Activated CD4-positive, alpha-beta T cell treated with anti-CD3 and anti-CD28 coated beads, Interleukin-2, amount 10 ng/mL, durations not matched to agents 7 days and 5 days (primary cell): Measurements from ENCODE around the gene CXXC4. TPM values are rescaled to one million over a fixed set of nuclear protein-coding genes. Genes with fewer than 3 reads are reported as not detected.

Experiments used
- CTCF ChIA-PET: fragments of 350-600 bp; sonication (Branson Sonifier 250); formaldehyde crosslinking; loops from one replicate; lab custom pipeline; 2021; ENCODE audit warnings: antibody characterized with exemption; lab: Charles Lee
- POLR2A ChIA-PET: fragments of 350-600 bp; sonication (Branson Sonifier 250); formaldehyde crosslinking; loops from one replicate; lab custom pipeline; 2021; ENCODE audit warnings: antibody characterized with exemption; lab: Charles Lee
- DNase-seq: peaks from one replicate; pipeline ENCODE4 v3.0.0-alpha.2; 2020
- H3K27ac Mint-ChIP-seq: one replicate; pipeline ENCODE4 v1.8.0; 2021; ENCODE audit warnings: mild to moderate bottlenecking, moderate library complexity, mixed read lengths
- H3K27me3 Mint-ChIP-seq: one replicate; pipeline ENCODE4 v1.8.0; 2021; ENCODE audit warnings: mixed read lengths
- H3K36me3 Mint-ChIP-seq: one replicate; pipeline ENCODE4 v1.8.0; 2021; ENCODE audit warnings: low read depth, mixed read lengths
- H3K4me1 Mint-ChIP-seq: one replicate; pipeline ENCODE4 v1.8.0; 2021; ENCODE audit warnings: mixed read lengths
- H3K4me3 Mint-ChIP-seq: one replicate; pipeline ENCODE4 v1.8.0; 2021; ENCODE audit warnings: mild to moderate bottlenecking, moderate library complexity, mixed read lengths
- H3K9me3 Mint-ChIP-seq: one replicate; pipeline ENCODE4 v1.8.0; 2021; ENCODE audit warnings: mixed read lengths
- total RNA-seq, 2 experiments: library from RNA; stranded (reverse); gene quantifications; one replicate each; pipeline ENCODE4 v1.2.3, GENCODE V29; 2021

Gene CXXC4
- total RNA-seq, 2 experiments from 2014 or later = not detected

DNA sequence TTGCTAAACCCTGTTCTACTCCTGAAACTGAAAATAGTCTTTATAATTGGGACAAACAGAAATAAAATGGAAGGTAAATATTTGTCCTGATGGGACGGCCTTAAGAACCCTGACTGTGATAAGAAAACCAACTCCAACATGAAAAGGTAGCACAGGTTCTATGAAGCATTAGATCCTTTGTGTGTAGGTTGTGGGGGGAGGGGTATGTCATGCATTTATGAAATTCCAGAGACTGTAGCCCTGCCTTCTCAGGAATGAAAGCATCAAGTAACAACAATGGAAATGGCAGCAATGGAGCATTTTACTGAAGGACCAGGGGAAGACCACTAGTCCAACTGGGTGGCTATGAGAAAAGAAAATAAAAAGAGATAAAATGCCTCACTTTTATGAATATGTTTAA lies 23.9 kb downstream of the CXXC4 start:
- CTCF ChIA-PET = no interaction called here
- POLR2A ChIA-PET = no interaction called here
- H3K4me1 Mint-ChIP-seq = no peaks in the 10 kb centered on the region

DNA sequence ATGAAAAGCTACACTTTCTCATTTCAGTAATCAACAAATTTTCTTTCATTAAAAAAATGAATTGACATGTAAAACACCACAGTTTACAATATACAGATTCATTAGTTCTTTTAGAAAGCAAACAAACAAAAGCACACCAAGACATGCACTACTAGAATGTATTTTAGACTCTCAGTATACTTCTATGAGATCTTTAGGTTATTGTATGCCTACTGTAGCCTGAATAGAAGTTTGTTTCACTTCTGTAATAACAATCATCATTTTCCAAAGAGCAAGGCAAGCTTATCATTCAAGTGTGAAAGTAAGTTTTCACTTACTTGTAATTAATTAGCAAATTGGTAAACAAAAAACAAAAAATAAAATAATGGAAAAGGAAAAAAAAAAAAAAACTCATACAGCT lies 24.9 kb downstream of the CXXC4 start:
- ChIA-PET POLR2A (no interaction called here), CTCF (no interaction called here)
- no peaks in the 10 kb centered on the region for H3K4me1 Mint-ChIP-seq
- H3K4me3 Mint-ChIP-seq = no peak overlapping the region
- H3K27ac Mint-ChIP-seq = no peak overlapping the region
- no peaks in the 10 kb centered on the region for H3K36me3 Mint-ChIP-seq
- DNase-seq = no peak
- H3K27me3 Mint-ChIP-seq = no peaks in the 10 kb centered on the region
- no peaks in the 10 kb centered on the region for H3K9me3 Mint-ChIP-seq

More for the DNA sequence above, 23.9 kb downstream of the CXXC4 start:
- no peaks in the 10 kb centered on the region for H3K36me3 Mint-ChIP-seq
- DNase-seq = no peak
- H3K27ac Mint-ChIP-seq = no peak overlapping the region
- no peaks in the 10 kb centered on the region for H3K9me3 Mint-ChIP-seq
- no peak overlapping the region for H3K4me3 Mint-ChIP-seq
- no peaks in the 10 kb centered on the region for H3K27me3 Mint-ChIP-seq

DNA sequence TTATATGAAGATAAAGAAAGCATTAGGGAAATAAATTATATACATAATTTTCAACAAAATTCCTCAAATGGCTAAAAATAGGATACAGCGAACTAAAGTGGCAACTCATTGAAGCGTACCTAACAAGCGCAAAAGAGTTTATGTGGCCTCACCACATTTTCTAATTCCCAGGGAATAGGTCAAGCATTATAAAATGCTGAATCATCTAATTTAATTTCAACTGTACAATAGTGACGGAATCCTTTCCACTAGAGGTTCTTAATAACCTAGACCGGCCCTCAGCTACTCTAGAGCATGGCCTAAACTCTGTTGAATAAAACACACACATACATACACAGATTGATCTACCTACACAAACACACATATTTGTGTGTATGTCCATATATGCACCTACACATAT lies 29.1 kb downstream of the CXXC4 start:
- ChIA-PET POLR2A (no interaction called here), CTCF (no interaction called here)
- H3K4me3 Mint-ChIP-seq = no peak overlapping the region
- no peaks in the 10 kb centered on the region for H3K36me3 Mint-ChIP-seq
- H3K4me1 Mint-ChIP-seq = no peaks in the 10 kb centered on the region
- H3K9me3 Mint-ChIP-seq = no peaks in the 10 kb centered on the region
- no peaks in the 10 kb centered on the region for H3K27me3 Mint-ChIP-seq
- no peak overlapping the region for H3K27ac Mint-ChIP-seq
- DNase-seq = no peak

DNA sequence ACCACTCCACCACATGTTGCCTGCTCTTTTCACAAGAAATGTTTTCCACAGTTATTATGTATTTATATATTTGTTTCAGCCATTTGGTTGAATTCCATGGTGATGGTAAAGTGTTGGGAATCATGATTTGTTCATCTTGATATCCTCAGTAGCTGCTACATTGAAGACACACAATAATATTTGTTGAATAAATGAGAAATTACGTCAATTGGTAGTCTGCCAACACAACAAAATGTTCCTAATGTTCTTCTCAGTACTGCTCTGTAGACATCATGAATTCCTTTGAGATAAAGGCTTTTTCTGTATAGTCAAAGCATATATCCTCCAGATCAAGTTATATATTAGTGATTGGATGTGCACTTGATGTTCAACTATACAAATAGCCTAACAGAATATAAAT lies 29.5 kb downstream of the CXXC4 start:
- Mint-ChIP-seq H3K27ac (no peak overlapping the region), H3K36me3 (no peaks in the 10 kb centered on the region), H3K9me3 (no peaks in the 10 kb centered on the region), H3K4me3 (no peak overlapping the region), H3K4me1 (no peaks in the 10 kb centered on the region), H3K27me3 (no peaks in the 10 kb centered on the region)
- ChIA-PET CTCF (no interaction called here), POLR2A (no interaction called here)
- DNase-seq = no peak

DNA sequence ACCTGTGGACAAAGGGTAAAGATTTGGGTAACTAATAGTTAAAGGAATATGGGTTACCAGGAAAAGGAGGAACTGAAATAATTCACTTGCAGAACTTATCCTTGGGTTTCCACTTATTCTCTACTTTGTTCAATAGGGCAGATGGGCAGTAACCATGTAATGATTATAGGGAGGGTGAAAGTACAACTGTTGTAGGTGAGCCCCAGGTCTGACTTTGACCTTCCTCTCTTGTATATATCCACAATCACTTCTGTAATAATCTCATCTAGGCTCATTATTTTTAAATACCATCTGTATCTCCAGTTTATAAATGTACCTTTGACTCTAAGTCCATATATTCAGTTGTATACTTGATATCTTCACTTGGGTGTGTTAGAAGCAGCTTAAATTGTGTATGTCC lies 32.1 kb downstream of the CXXC4 start:
- no peak overlapping the region for H3K4me3 Mint-ChIP-seq
- ChIA-PET POLR2A (no interaction called here), CTCF (no interaction called here)
- no peak overlapping the region for H3K27ac Mint-ChIP-seq
- no peaks in the 10 kb centered on the region for H3K36me3 Mint-ChIP-seq
- DNase-seq = no peak
- no peaks in the 10 kb centered on the region for H3K27me3 Mint-ChIP-seq
- no peaks in the 10 kb centered on the region for H3K4me1 Mint-ChIP-seq
- H3K9me3 Mint-ChIP-seq = peaks cover 3% of the 10 kb centered on the region

DNA sequence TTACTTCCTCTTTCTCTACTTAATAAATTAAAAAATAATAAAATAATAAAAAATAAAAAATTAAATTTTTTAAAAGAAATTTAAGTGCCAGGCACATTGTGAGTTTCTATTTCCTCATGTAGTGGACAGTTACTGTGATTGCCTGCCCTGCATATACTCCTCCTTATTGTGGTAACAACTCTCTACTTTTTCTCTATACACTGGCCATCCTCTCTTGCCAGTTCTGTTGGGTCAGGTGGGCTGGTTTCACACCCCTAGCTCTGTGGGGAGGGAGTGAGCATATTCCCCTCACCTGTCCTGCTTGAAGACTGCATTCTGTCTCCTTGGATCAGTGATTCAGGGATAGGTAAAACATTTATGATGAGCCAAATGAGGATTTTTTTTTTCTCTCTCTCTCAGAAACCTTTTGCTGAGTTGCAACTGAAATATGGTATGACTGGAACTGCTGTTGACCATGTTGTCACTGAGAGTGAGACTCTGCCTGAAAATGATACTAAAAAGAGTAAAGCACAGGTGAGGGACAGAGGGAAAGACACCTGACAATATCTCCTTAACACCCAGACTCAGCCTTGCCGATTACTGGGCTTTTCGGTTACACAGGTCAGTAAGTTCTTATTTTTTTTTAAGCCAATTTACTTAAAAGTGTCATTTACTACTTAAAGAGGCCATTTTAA lies 37.2 kb downstream of the CXXC4 start:
- H3K9me3 Mint-ChIP-seq = peaks cover 3% of the 10 kb centered on the region
- H3K4me3 Mint-ChIP-seq = no peak overlapping the region
- H3K36me3 Mint-ChIP-seq = no peaks in the 10 kb centered on the region
- DNase-seq = no peak
- no peaks in the 10 kb centered on the region for H3K27me3 Mint-ChIP-seq
- H3K27ac Mint-ChIP-seq = no peak overlapping the region
- ChIA-PET CTCF (no interaction called here), POLR2A (no interaction called here)
- no peaks in the 10 kb centered on the region for H3K4me1 Mint-ChIP-seq

DNA sequence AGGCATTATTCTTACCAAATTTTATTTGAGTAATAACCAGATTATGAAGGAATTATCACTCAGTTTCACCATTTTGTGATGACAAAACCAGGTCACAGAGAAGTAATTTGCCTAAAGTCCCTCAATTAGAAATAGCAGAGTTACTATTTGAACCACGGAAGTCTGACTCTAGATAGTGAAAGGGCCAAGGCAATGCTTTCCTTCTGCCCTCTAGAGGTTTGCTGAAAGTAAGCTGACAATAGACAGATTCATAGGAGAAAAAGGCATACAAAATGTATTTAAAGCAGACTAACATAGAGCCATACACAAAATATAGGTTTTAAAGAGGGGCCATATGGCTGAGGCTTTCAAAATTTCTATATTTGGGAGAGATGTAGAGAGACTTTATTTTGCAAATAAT lies 43.1 kb downstream of the CXXC4 start:
- H3K27ac Mint-ChIP-seq = no peak overlapping the region
- no peaks in the 10 kb centered on the region for H3K9me3 Mint-ChIP-seq
- no peak overlapping the region for H3K4me3 Mint-ChIP-seq
- CTCF ChIA-PET = no interaction called here
- H3K36me3 Mint-ChIP-seq = no peaks in the 10 kb centered on the region
- POLR2A ChIA-PET = no interaction called here
- H3K27me3 Mint-ChIP-seq = no peaks in the 10 kb centered on the region
- DNase-seq = no peak
- no peaks in the 10 kb centered on the region for H3K4me1 Mint-ChIP-seq

DNA sequence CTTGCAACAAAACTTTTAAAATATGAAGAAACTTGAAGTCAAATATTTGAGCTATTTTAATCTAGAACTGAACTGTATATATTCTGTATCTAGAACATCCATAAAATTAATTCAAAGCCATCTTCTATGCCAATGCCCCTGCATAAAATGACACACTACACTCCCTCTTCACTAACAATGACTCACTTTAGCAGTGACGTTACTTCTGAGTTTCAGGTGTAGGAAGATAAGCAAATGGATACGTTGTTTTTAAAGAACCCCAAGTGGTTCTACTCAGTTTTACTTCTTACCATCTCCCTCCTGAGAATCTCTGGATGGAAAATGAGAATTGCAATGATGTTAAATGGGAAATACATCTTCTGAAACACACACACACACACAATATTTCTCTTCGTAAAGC lies 45.2 kb downstream of the CXXC4 start:
- Mint-ChIP-seq H3K27me3 (no peaks in the 10 kb centered on the region), H3K4me1 (no peaks in the 10 kb centered on the region), H3K9me3 (no peaks in the 10 kb centered on the region), H3K4me3 (no peak overlapping the region), H3K27ac (no peak overlapping the region), H3K36me3 (no peaks in the 10 kb centered on the region)
- DNase-seq = no peak
- ChIA-PET CTCF (interaction anchor here (1.0 kb wide), 1 partner anchor 11 kb away, joined by 3 read pairs; no protein-coding TSS in a partner anchor), POLR2A (no interaction called here)

DNA sequence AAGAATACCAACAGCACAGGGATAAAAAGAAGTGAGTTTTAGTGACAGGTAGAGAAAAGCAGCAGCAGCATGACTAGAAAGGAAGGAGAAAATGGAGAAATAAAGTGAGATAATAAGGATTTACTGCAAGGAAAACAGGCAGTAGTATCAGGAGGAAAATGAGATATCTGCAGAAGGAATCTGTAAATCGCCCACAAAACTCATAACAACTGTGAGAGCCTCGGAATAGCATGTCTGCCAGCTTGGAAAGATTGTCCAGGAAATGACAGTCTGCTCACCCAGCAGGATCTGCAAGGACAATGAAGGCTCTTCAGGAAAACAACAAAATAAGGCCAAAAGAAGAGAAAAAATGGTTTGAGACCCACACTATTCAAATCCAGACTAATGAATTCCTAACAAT lies 47.4 kb downstream of the CXXC4 start:
- POLR2A ChIA-PET = no interaction called here
- CTCF ChIA-PET = no interaction called here
- Mint-ChIP-seq H3K27me3 (no peaks in the 10 kb centered on the region), H3K27ac (no peak overlapping the region), H3K36me3 (no peaks in the 10 kb centered on the region), H3K9me3 (no peaks in the 10 kb centered on the region), H3K4me1 (no peaks in the 10 kb centered on the region), H3K4me3 (no peak overlapping the region)
- no peak for DNase-seq

DNA sequence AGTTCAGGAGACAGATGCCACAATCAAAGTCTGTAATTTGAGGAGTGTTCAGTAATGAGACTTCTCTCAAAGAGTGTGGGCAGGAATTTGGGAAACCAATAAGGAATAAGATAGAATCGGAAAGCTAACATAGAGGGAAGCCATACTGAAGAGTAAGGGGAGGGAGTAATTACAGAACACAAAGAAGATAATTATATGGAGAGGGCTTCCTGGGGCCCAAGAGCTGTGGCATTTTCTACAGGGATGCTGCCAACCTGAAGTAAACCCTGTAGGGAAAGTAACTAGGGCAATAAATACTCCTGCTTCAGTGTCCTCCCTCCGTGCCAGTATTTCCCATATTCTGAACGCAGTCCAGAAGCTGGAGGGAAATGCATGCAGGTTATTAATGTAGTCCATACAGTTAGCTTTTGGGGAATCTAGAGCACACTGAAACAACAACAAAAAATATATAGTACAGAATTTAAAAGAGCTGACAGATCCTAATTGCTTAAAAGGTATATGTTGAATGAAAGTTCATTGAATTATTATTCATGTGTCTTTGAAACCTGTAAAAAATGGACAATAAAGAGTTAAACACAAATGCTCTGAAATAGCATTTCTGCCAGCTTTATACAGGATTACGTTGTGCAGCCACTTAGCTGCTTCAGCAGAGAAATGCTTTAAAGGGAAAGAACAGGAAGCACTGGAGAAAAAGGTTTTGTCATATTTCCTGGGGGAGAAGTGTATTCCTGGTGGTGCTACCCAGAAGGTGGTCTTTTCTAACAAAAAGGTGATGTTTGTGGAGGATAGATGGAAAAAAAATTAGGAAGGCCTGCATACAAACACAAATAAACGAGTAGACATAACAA lies 48.0 kb downstream of the CXXC4 start:
- H3K4me3 Mint-ChIP-seq = no peak overlapping the region
- POLR2A ChIA-PET = no interaction called here
- CTCF ChIA-PET = no interaction called here
- H3K27ac Mint-ChIP-seq = no peak overlapping the region
- H3K9me3 Mint-ChIP-seq = no peaks in the 10 kb centered on the region
- H3K27me3 Mint-ChIP-seq = no peaks in the 10 kb centered on the region
- no peaks in the 10 kb centered on the region for H3K36me3 Mint-ChIP-seq
- H3K4me1 Mint-ChIP-seq = no peaks in the 10 kb centered on the region
- DNase-seq = no peak

DNA sequence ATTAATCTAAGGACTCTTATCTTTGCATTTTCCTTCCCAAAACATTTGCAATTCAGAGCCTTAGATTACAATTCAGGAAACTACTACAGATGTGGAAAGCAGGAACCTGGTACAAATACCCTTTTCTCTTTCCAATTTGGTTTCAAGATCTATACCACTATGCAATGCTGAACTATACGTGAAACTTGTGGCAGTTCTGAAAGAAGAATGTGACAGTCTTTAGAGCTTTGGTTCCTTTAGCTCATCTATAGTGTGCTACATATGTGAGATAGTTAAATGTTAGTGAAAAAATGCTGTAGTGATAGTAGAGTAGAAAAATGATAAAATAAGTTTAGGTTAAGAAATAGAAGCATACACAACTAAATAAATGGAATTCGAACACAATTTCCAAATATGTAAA lies 50.0 kb downstream of the CXXC4 start:
- H3K9me3 Mint-ChIP-seq = no peaks in the 10 kb centered on the region
- no peaks in the 10 kb centered on the region for H3K27me3 Mint-ChIP-seq
- DNase-seq = no peak
- no peaks in the 10 kb centered on the region for H3K4me1 Mint-ChIP-seq
- ChIA-PET CTCF (no interaction called here), POLR2A (no interaction called here)
- H3K27ac Mint-ChIP-seq = no peak overlapping the region
- no peak overlapping the region for H3K4me3 Mint-ChIP-seq
- no peaks in the 10 kb centered on the region for H3K36me3 Mint-ChIP-seq

DNA sequence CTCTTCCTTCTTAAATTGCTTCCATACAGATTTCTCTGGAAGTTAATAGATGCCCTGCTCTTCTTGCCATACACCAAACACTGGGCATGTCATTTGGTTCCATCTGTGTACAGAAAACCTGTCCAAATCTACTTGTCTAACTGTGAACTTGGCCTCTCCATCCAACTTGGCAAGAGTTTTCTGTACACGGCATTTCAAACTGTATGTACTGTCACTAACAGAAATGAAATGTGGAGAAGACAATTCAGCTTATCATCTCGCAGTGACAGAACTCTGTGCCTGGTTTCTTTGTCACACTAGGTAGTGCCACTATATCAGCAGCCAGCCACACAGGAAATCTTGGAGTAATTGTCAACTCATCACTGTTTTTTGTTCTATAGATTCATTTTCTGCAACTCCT lies 58.2 kb downstream of the CXXC4 start:
- no peaks in the 10 kb centered on the region for H3K36me3 Mint-ChIP-seq
- H3K27me3 Mint-ChIP-seq = no peaks in the 10 kb centered on the region
- H3K4me1 Mint-ChIP-seq = no peaks in the 10 kb centered on the region
- H3K9me3 Mint-ChIP-seq = no peaks in the 10 kb centered on the region
- no peak overlapping the region for H3K27ac Mint-ChIP-seq
- DNase-seq = no peak
- no peak overlapping the region for H3K4me3 Mint-ChIP-seq
- ChIA-PET POLR2A (no interaction called here), CTCF (no interaction called here)

DNA sequence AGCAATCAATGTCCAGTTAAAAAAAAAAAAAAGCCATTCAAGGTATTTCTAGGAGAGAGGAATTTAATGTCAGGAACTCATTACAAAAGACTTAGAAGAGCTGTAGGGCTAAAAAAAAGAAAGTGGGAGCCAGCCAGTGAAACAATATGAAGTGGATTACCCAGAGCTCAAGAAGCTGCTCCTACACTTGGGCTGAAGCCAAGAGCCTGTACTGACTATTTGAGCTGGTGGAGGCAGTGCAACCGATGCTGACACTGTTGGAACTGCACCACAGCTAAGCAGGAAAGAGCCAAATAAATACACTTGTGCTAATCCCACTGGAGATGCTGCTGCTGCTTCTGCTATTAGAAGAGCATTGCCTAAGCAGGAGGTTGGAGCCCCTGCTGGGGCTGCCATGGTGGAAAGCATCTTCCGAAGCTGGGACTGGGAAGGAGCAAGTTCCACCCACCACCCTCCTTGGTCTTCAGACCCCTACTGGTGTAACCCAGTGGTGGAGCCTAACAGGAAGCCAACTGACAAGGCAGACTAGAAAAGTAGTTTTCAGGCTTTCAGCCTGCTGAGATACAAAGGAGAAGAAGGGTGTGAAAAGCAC lies 65.4 kb downstream of the CXXC4 start:
- H3K9me3 Mint-ChIP-seq = no peaks in the 10 kb centered on the region
- H3K4me1 Mint-ChIP-seq = no peaks in the 10 kb centered on the region
- ChIA-PET CTCF (no interaction called here), POLR2A (no interaction called here)
- H3K27ac Mint-ChIP-seq = no peak overlapping the region
- no peaks in the 10 kb centered on the region for H3K27me3 Mint-ChIP-seq
- DNase-seq = no peak
- no peaks in the 10 kb centered on the region for H3K36me3 Mint-ChIP-seq
- no peak overlapping the region for H3K4me3 Mint-ChIP-seq
